ENCODE data around the gene PIGU. TPM values are rescaled to one million over a fixed set of nuclear protein-coding genes. Genes with fewer than 3 reads are reported as not detected.

The PIGU gene
- polyA plus RNA-seq, 1 donor from 2014 or later, result 35.8 TPM

DNA sequence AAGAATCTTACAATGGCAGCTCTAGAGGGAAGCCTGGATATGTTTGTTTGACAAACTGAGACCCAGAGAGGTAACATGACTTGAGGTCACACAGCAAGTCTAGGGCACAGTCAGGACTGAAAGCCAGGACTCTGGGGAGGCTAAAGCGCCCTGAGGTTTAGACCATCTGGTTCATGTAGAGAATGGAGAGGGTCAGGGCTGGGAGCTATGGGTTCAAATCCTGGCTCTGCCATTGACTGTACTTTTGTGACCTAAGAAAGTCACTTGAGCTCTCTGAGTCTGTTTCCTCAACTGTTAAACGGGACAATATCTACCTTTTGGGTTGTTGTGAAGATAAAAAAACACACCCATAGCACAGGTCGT, 26.1 kb upstream of the PIGU start (continued):
- TF ChIP-seq, protein P1, sequence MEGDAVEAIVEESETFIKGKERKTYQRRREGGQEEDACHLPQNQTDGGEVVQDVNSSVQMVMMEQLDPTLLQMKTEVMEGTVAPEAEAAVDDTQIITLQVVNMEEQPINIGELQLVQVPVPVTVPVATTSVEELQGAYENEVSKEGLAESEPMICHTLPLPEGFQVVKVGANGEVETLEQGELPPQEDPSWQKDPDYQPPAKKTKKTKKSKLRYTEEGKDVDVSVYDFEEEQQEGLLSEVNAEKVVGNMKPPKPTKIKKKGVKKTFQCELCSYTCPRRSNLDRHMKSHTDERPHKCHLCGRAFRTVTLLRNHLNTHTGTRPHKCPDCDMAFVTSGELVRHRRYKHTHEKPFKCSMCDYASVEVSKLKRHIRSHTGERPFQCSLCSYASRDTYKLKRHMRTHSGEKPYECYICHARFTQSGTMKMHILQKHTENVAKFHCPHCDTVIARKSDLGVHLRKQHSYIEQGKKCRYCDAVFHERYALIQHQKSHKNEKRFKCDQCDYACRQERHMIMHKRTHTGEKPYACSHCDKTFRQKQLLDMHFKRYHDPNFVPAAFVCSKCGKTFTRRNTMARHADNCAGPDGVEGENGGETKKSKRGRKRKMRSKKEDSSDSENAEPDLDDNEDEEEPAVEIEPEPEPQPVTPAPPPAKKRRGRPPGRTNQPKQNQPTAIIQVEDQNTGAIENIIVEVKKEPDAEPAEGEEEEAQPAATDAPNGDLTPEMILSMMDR (IDR thresholded peaks at IDR 0.05; ENCODE audit: poor library complexity, severe bottlenecking), result no peak
- TF ChIP-seq TAF1 (IDR thresholded peaks at IDR 0.05; ENCODE audit: low read depth) (no peak), EZH2 (IDR thresholded peaks at IDR 0.05; ENCODE audit: borderline replicate concordance, insufficient read depth, low read length, poor library complexity, severe bottlenecking) (no peak), POLR2AphosphoS5 (IDR thresholded peaks at IDR 0.05) (no peak)

DNA sequence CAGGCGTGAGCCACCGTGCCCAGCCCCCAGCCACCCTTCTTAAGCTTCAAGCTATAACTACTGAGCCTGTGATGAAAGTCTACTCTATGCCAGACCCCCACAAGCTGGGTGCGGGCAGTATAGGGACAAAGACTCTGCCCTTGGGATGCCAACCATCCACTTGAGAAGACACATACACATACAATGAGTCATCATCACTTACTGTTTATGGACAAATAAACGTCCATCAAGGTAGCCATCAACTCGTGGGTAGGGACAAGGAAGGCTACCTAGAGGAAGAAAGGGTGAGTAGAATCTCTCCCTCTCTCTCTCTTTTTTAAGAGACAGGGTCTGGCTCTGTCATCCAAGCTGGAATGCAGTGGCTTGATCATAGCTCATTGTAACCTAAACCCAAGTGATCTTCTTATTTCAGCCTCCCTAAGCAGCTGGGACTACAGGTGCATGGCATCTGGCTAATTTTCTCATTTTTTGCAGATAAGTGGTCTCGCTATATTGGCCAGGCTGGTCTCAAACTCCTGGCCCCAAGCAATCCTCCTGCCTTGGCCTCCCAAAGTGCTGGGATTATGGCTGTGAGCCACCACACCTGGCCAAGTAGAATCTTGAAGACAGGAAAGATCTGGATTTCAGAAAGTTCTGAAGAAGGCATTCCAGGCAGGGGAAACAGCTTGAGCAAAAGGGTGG, 24.7 kb upstream of the PIGU start:
- no peak overlapping the region for H3K27ac ChIP-seq (ENCODE audit: low read length)
- H3F3A ChIP-seq (ENCODE audit: insufficient read depth, low read length, poor library complexity, severe bottlenecking), result no peaks in the 10 kb centered on the region
- no peak for TF ChIP-seq TAF1 (IDR thresholded peaks at IDR 0.05; ENCODE audit: low read depth)
- TF ChIP-seq RAD21 (conservative IDR thresholded peaks at IDR 0.05), result no peak
- no peak for TF ChIP-seq EZH2 (IDR thresholded peaks at IDR 0.05; ENCODE audit: borderline replicate concordance, insufficient read depth, low read length, poor library complexity, severe bottlenecking)
- TF ChIP-seq, protein P2, sequence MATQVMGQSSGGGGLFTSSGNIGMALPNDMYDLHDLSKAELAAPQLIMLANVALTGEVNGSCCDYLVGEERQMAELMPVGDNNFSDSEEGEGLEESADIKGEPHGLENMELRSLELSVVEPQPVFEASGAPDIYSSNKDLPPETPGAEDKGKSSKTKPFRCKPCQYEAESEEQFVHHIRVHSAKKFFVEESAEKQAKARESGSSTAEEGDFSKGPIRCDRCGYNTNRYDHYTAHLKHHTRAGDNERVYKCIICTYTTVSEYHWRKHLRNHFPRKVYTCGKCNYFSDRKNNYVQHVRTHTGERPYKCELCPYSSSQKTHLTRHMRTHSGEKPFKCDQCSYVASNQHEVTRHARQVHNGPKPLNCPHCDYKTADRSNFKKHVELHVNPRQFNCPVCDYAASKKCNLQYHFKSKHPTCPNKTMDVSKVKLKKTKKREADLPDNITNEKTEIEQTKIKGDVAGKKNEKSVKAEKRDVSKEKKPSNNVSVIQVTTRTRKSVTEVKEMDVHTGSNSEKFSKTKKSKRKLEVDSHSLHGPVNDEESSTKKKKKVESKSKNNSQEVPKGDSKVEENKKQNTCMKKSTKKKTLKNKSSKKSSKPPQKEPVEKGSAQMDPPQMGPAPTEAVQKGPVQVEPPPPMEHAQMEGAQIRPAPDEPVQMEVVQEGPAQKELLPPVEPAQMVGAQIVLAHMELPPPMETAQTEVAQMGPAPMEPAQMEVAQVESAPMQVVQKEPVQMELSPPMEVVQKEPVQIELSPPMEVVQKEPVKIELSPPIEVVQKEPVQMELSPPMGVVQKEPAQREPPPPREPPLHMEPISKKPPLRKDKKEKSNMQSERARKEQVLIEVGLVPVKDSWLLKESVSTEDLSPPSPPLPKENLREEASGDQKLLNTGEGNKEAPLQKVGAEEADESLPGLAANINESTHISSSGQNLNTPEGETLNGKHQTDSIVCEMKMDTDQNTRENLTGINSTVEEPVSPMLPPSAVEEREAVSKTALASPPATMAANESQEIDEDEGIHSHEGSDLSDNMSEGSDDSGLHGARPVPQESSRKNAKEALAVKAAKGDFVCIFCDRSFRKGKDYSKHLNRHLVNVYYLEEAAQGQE (IDR thresholded peaks at IDR 0.05; ENCODE audit: borderline replicate concordance), result no peak
- TF ChIP-seq POLR2AphosphoS5 (IDR thresholded peaks at IDR 0.05), result no peak
- no peak for TF ChIP-seq EP300 (conservative IDR thresholded peaks at IDR 0.05; ENCODE audit: poor library complexity, severe bottlenecking)
- TF ChIP-seq, protein P1 (IDR thresholded peaks at IDR 0.05; ENCODE audit: poor library complexity, severe bottlenecking), result no peak
- TF ChIP-seq SMC3 (conservative IDR thresholded peaks at IDR 0.05; ENCODE audit: poor library complexity), result no peak
- TF ChIP-seq MXI1 (conservative IDR thresholded peaks at IDR 0.05; ENCODE audit: poor library complexity, severe bottlenecking), result no peak
- no peak overlapping the region for H3K4me3 ChIP-seq (ENCODE audit: low read length)
- no peaks in the 10 kb centered on the region for H3K9me3 ChIP-seq (ENCODE audit: low read length)
- peaks cover 20% of the 10 kb centered on the region for H3K79me2 ChIP-seq (replicated peaks; ENCODE audit: insufficient read depth, low read length)
- H4K20me1 ChIP-seq (ENCODE audit: insufficient read depth), result no peaks in the 10 kb centered on the region
- H2AFZ ChIP-seq (ENCODE audit: low read depth, low read length), result no peak overlapping the region
- H3K9me2 ChIP-seq (ENCODE audit: insufficient read depth, low read length), result no peaks in the 10 kb centered on the region
- no peak overlapping the region for H3K4me2 ChIP-seq (ENCODE audit: low read length)
- H3K36me3 ChIP-seq (ENCODE audit: insufficient read depth, low read length), result no peaks in the 10 kb centered on the region
- no peaks in the 10 kb centered on the region for H3K27me3 ChIP-seq (ENCODE audit: insufficient read depth, low read depth, low read length)
- no peak overlapping the region for H3K9ac ChIP-seq (ENCODE audit: low read length)
